Upper lobe of right lung (tissue), 1 donor: ENCODE measurements around the gene CFAP58. TPM values are rescaled to one million over a fixed set of nuclear protein-coding genes. Genes with fewer than 3 reads are reported as not detected.

ENCODE experiments used
- ATAC-seq: fragments of 200-7000 bp; cut with Tn5 transposase; one replicate; pipeline ENCODE4 v1.9.1; 2020; ENCODE audit warnings: mild to moderate bottlenecking, moderate library complexity
- DNase-seq: peaks from one replicate; pipeline ENCODE4 v3.0.0-alpha.2; 2020
- H3K27ac ChIP-seq: fragments of 200-600 bp; one replicate; pipeline ENCODE4 v1.8.0; 2022
- H3K27me3 ChIP-seq: fragments of 200-600 bp; one replicate; pipeline ENCODE4 v1.8.0; 2022; ENCODE audit warnings: mild to moderate bottlenecking
- H3K36me3 ChIP-seq: fragments of 200-600 bp; one replicate; pipeline ENCODE4 v1.8.0; 2022
- H3K4me1 ChIP-seq: fragments of 200-600 bp; one replicate; pipeline ENCODE4 v1.8.0; 2022
- H3K4me3 ChIP-seq: fragments of 200-600 bp; one replicate; pipeline ENCODE4 v1.8.0; 2022; ENCODE audit warnings: mild to moderate bottlenecking
- H3K9me3 ChIP-seq: fragments of 200-600 bp; one replicate; pipeline ENCODE4 v1.8.0; 2022
- intact Hi-C: fragments of 100-400 bp; cut with DNase I; formaldehyde crosslinking; loops from one replicate; pipeline ENCODE4 v1.11.0; 2022
- total RNA-seq: library from RNA; stranded (reverse); fragmentation: NEBNext Ultra II Directional; extraction: Animal tissue kit (Norgen Biotek cat#: 25700); gene quantifications from one replicate; pipeline ENCODE4 v1.2.1, GENCODE V29; 2021
- TF ChIP-seq, protein P1 (sequence below): fragments of 200-600 bp; IDR thresholded peaks from one replicate; pipeline ENCODE4 v1.8.0; 2022; ENCODE audit warnings: antibody characterized with exemption
- donor health status: DM: no; HTN: yes; CAD: no; lungs with severe emphysema.

CFAP58 gene
- total RNA-seq, 1 donor from 2014 or later: 0.14 TPM

DNA sequence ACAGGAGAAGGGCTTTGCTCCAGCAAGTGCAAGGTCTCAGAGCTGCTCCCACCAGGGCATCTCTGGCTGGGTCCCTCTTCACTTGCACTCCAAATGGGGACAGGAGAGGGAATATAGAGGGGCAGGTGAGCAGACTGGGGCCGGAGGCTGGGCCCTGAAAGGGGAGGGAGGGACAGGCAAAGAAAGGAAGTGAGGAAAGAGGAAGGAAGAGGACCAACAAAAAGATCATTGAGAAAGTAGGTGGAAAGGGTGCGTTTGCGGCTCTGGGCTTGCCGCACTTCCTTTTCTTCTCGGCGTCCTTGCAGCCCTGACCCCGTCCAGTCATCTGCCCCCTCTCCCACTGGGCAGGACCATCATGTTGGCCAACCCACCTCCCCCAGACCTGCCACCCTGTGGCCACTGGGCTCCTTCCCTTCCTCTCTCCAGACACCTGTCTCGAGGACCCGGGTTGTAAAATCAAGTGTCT is 29.4 kb upstream of the CFAP58 start:
- Histone ChIP-seq H3K4me1 (peaks cover 100% of the 10 kb centered on the region), H3K9me3 (no peaks in the 10 kb centered on the region), H3K27me3 (no peaks in the 10 kb centered on the region), H3K27ac (peak overlapping the region; percentile 91), H3K4me3 (no peak overlapping the region), H3K36me3 (no peaks in the 10 kb centered on the region)
- TF ChIP-seq, protein P1, sequence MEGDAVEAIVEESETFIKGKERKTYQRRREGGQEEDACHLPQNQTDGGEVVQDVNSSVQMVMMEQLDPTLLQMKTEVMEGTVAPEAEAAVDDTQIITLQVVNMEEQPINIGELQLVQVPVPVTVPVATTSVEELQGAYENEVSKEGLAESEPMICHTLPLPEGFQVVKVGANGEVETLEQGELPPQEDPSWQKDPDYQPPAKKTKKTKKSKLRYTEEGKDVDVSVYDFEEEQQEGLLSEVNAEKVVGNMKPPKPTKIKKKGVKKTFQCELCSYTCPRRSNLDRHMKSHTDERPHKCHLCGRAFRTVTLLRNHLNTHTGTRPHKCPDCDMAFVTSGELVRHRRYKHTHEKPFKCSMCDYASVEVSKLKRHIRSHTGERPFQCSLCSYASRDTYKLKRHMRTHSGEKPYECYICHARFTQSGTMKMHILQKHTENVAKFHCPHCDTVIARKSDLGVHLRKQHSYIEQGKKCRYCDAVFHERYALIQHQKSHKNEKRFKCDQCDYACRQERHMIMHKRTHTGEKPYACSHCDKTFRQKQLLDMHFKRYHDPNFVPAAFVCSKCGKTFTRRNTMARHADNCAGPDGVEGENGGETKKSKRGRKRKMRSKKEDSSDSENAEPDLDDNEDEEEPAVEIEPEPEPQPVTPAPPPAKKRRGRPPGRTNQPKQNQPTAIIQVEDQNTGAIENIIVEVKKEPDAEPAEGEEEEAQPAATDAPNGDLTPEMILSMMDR: no peak
- intact Hi-C loops: no loop called here
- ATAC-seq (peak; percentile 53), DNase-seq (peak; percentile 84)

DNA sequence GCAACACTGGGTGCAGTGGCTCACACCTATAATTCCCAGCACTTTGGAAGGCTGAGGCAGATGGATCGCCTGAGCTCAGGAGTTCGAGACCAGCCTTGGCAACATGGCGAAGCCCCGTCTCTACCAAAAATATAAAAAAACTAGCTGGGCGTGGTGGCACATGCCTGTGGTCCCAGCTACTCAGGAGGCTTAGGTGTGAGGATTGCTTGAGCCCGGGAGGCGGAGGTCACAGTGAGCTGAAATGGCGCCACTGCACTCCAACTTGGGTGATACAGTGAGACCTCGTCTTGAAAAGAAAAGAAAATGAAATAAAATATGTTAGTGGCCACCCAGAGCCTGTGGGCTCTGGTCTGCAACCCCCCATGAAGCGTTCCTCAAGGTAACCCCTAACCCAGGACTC is 28.7 kb upstream of the CFAP58 start:
- DNase-seq (no peak), ATAC-seq (no peak)
- Histone ChIP-seq H3K4me1 (peaks cover 100% of the 10 kb centered on the region), H3K27ac (peak overlapping the region; percentile 91), H3K9me3 (no peaks in the 10 kb centered on the region), H3K4me3 (no peak overlapping the region), H3K27me3 (no peaks in the 10 kb centered on the region), H3K36me3 (no peaks in the 10 kb centered on the region)
- intact Hi-C loops: no loop called here
- TF ChIP-seq, protein P1: no peak

DNA sequence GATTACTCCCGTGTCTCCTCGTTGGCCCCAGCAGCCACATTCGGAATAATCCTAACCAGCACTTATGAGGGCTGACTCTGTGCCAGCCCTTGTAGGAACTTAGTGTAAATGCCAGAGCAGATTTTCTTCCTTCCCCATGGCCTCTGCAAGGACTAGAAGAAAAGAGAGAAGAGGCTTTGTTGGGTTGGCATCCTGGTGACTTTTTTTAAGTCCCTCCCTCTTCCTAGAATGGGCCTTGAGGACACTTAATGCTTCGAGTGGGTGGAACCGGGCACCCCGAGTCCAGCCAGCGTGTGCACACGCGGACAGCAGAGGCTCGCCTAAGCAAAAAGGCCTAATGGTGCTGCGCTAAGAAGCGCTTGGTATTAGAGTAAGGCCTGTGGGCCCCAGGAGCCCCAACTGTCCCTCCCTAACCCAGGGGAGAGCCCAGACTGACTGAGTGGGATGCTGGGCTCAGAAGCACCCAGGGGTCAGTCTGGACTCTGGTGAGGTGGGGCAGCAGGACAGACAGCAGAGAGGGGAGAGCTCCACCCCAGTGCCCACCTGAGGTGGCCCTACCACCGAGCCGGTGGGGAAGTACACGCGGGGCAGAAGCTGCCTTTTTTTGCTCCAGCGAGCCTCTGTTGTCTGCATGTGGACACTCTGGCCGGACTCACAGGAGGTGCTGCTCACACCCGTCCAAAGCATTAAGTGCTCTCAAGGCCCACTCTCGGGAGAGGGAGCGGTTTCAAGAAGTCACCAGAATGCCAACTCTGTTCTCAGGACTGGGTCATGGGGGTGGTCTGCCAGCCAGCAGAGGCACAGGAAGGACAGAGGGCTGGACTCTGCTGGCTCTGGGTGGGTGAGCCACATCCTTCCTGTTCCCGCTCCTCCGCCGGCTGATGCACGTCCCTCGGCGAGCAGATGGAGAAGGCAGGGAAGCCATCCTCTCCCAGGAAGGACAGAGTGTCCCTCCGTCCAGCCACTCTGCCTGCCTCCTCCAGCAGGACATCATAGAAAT is 27.9 kb upstream of the CFAP58 start:
- Histone ChIP-seq H3K4me1 (peaks cover 100% of the 10 kb centered on the region), H3K27me3 (no peaks in the 10 kb centered on the region), H3K27ac (peak overlapping the region; percentile 91), H3K4me3 (peak overlapping the region; percentile 25), H3K36me3 (no peaks in the 10 kb centered on the region), H3K9me3 (no peaks in the 10 kb centered on the region)
- peak; percentile 61 for ATAC-seq
- TF ChIP-seq, protein P1: no peak
- intact Hi-C loops: no loop called here
- peak; percentile 82 for DNase-seq

DNA sequence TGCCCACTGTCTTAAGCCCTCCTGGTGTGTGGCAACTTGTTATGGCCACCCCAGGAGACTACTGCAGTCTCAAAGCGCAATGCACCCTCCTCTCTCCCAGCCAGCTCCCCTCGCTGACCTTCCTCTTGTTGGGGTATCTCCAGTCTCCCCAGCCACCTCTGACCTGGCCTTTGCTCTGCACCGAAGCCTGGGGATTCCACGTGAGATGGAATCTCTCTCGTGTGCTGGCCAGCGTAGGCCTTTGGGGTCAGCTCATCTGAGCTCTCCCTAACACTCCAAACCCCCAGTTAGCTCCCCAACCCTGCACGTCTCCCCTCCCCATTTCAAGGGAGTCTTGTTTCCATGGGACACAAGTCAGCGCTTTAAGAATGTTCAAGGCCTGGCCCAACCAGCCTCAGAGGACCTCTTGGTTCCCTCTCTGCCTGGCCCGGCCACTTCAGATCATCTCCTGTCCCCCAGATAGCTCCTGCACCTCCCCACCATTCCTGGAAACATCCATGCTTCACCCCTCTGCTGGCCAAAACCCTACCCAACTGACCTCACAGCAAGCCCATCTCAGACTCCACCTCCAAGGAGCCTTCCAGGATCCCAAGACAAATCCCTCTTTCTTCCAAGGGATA is 26.5 kb upstream of the CFAP58 start:
- intact Hi-C loops: no loop called here
- Histone ChIP-seq H3K27me3 (no peaks in the 10 kb centered on the region), H3K4me1 (peaks cover 100% of the 10 kb centered on the region), H3K36me3 (no peaks in the 10 kb centered on the region), H3K27ac (peak overlapping the region; percentile 91), H3K9me3 (no peaks in the 10 kb centered on the region), H3K4me3 (no peak overlapping the region)
- TF ChIP-seq, protein P1: no peak
- DNase-seq (no peak), ATAC-seq (no peak)

DNA sequence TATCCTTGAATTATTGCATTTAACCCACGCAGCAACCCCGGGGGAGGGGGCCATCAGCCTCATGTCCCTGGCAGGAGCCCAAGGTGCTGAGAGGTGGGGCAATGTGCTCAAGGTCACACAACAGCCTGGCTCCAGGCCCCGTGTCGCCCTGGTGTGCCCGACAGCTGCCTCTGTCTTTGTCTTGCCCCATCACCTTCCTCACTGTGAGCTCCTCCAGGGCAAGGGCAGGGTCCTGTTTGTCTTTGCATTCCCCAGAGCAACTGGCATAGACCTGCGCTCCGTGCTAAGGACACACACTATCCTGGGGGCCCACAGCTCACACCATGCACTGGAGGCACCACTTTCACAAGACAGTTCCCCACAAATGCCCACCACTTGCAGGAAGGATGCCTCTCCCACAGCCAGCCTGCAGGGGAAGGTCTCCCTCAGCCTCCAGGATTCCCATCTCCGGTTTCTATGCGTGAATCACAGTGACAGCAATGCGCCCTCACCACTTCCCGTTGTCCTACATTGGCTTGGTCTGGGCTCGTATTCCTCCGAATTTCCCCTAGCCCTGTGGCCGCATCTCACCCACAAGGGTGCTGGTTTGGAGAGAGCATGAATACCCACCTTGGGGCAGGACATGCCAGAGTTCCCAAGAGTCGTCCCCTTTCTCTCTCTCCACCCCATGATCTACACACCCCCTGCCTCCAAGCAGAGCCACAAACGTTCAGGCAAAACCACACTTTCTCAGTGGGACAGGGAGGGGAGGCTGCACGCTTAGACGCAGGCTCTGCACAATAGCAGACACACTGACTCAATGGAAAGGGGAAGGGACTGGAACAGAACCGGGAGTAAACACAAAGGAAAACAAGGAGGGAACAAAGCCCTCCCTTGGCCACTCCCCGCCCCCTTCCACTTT is 25.6 kb upstream of the CFAP58 start:
- H3K4me3 ChIP-seq: no peak overlapping the region
- no peaks in the 10 kb centered on the region for H3K36me3 ChIP-seq
- no peaks in the 10 kb centered on the region for H3K27me3 ChIP-seq
- ATAC-seq: peak; percentile 0
- peaks cover 100% of the 10 kb centered on the region for H3K4me1 ChIP-seq
- TF ChIP-seq, protein P1: no peak
- intact Hi-C loops: no loop called here
- no peaks in the 10 kb centered on the region for H3K9me3 ChIP-seq
- no peak for DNase-seq
- peak overlapping the region; percentile 91 for H3K27ac ChIP-seq
